A172 (cell line): ENCODE measurements around the gene TMPRSS6. TPM values are rescaled to one million over a fixed set of nuclear protein-coding genes. Genes with fewer than 3 reads are reported as not detected.

Source experiments
- DNase-seq: peaks from one replicate; pipeline ENCODE4 v3.0.0-alpha.2; 2015; ENCODE audit warnings: low spot score
- total RNA-seq: library from RNA; depleted of rRNA; stranded (reverse); fragments of >200 nt; shearing (Covaris generic); gene quantifications from 2 replicates; pipeline ENCODE4 v1.2.3, GENCODE V29; 2014

The TMPRSS6 gene
- total RNA-seq, 1 experiment from 2014 or later, result not detected

DNA sequence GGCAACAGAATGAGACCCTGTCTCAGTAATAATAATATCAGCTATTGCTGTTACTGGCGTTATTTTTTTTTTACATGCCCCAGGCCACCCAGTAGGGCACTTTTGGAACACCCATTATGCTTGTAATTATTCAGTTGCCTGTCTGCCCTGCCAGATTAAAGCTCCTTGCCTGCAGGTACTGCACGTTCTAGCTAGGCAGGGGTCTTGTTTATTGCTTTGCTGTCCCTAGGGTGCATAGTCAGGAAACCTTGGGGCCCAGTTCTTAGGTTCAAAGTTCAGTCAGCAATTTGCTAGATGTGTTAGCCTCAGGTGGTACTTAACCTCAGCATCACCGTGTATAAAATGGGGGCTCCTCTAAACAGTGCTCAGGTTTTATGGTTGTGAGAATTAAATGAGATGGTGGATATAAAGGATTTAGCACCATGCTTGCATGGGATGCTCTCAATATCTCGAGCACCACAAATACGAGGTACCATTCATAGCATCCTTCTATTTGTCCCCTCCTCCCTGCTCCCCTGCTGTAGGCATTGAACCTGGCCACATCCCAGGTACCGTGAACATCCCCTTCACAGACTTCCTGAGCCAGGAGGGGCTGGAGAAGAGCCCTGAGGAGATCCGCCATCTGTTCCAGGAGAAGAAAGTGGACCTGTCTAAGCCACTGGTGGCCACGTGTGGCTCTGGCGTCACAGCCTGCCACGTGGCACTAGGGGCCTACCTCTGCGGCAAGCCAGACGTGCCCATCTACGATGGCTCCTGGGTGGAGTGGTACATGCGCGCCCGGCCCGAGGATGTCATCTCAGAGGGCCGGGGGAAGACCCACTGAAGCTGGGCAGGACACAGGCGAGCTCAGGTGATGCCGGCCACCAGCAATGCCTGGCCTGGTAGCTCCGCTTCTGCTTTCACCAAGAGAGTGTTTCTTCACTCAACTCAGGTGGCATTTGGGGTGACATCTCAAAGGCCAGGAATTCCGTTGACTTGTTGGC lies 80.5 kb downstream of the TMPRSS6 start:
- DNase-seq, result no peak

DNA sequence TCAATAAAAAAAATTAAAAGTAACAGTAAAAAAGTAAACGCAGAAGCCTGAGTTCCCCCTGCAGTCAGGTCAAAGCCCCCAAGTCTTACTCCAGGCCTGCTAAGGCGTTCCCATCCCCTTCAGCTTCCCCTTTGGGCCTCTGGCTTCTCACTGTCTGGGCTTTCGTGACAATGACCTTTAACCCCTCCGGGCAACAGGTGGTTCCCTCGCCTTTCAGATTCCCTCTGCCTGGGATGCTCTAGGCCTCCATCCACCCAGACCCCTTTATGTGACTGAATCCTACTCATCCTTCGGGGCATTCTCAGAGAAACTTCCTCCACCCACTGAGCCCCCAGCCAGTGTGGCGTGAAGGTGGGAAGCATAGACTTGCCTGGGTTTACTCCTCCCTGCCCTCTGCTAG lies 82.0 kb downstream of the TMPRSS6 start:
- no peak for DNase-seq

DNA sequence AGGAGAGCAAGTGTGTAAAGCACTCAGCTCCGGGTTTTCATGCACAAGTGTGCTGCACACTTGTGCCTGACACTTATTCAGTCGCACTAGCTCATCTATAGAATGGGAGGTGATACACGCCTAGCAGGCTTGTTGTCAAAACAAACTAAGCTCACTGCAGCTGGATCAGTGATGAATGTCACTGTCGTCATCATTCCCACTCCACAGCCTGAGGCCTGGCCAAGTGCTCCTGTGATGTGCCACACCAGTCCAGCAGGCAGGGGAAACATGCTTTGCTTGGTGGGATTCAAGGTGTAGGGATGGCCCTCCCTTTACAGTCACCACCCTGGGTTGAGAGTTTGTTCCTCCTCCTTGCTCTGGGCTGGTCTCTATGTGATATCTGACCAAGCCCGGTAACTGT lies 83.2 kb downstream of the TMPRSS6 start:
- DNase-seq, result no peak

GRCh38 chr22:37025500-37026070 lies 83.9 kb downstream of the TMPRSS6 start:
- DNase-seq, result no peak

- DNase-seq, result no peak
Observed at GRCh38 chr22:37024339-37025157, 85.0 kb downstream of the TMPRSS6 start.

- DNase-seq, result no peak
Observed at GRCh38 chr22:37023743-37024338, 85.7 kb downstream of the TMPRSS6 start.

GRCh38 chr22:37022483-37023337 lies 86.8 kb downstream of the TMPRSS6 start:
- no peak for DNase-seq

- DNase-seq, result no peak
Observed at GRCh38 chr22:37021710-37022482, 87.6 kb downstream of the TMPRSS6 start.

DNA sequence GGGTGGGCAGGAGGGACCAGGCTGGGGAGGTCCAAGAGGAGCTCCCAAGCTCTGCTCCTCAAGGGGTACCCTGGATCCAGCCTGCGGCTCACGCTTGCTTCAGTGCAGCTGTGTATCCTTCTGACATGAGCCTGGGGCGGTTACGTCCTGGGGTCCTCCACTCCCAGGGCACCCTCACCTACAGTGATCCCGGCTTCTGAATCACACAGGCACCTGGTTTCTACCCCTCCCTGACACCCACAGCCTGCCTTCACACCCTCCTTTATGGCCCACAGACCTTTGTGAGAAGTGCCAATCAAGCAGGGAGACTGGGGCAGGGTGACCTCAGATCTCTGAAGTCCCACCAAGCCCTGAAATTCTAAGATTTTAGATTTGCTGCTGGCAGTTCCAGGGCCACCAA lies 88.5 kb downstream of the TMPRSS6 start:
- no peak for DNase-seq

- peak; percentile 39 for DNase-seq
Observed at GRCh38 chr22:37020192-37020479, 89.4 kb downstream of the TMPRSS6 start.

DNA sequence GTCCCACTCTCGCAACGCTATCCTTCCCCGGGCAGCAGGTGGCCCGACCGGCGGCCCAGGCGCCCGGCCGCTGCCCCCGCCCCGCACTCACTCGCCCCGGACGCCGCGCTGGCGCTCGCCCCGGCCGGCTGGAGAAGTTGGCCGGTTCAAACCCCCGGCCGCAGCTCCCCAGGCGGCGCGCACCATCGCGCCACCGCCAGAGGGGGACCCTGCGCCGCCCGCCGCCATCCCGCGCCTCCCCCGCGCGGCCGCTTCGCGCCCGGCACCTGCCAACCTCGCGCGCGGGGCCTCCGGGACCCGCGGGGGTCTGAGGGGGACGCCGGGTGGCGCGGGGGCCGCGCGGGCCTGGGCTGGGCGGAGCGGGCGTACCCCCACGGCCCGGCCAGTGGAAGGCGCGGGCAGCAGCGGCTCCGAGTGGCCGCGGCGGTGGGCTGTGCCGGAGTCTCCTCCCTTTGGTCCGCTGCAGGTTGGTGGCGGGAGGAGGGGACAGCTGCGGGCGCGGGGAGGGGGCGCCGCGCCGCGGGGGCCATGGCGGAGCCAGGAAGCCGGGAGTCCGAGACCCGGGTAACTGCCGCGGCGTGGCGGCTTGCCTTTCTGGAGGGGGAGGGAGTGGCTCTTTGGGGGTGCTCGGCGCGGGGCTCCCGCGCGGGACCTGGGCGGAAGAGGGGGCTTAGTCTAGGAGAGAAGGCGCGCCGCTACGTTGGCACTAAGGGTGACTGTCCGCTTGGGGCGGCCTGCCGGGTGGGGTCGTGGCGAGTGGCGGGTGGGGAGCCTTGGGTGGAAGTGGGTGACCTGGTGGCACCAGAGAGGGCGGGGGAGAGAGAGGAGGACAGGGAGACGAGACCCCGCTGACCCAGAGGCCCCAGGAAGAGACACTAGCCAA lies 90.0 kb downstream of the TMPRSS6 start, which contains the start of the genes MPST and TST:
TSS of gene MPST (plus strand) at position 434 of the 883 bp plus-strand sequence. CDS start at position 529, 95 bp downstream.
TSS of gene TST (minus strand) at position 139 of the 883 bp plus-strand sequence. CDS start 715 bp downstream, outside the sequence.
- peak; percentile 26 for DNase-seq

DNA sequence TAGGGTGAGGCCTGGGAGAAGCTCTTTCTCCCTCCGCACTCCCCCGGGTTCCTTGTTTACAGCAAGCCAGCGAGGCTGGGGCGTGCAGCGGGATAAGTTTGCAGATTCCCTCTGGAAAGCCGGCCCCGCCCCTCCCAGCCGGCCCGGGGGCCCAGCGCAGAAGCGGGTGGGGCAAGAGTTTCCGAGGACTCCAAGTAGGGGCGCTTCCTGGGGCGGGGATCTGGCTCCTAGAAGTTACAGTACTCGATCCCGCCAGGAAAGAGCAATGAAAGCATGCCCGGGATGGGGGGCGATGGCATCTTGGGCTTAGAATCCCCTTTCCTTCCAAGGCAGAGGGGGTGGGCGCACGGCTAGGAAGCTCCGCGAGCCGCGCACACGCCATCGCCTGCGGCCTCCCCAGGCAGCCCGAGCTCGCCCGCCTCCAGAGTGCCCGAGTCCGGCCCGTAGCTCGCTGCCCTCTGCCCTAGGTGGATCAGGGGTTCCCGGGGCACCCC lies 90.7 kb downstream of the TMPRSS6 start:
- DNase-seq, result peak; percentile 21

- DNase-seq, result no peak
Observed at GRCh38 chr22:37018086-37018814, 91.3 kb downstream of the TMPRSS6 start.

- no peak for DNase-seq
Observed at GRCh38 chr22:37017356-37017755, 92.2 kb downstream of the TMPRSS6 start.

- DNase-seq, result no peak
Observed at GRCh38 chr22:37016134-37016910, 93.2 kb downstream of the TMPRSS6 start.

DNA sequence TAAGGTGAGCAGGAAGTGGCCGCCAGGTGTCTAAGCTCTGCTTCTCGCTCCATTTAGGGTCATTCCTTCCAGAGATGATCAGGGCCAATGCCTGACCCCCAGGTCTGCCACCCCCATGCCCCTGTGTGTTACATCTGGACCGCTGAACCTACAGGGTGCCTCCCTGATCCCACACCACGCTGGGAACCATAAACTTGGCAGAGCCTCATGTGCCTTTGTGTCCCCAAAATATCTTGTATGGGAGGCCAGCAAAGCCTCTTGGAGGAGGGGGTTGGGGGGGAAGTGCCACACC lies 94.0 kb downstream of the TMPRSS6 start:
- no peak for DNase-seq
